Measurements from ENCODE around the gene MAPRE3.

The MAPRE3 gene

GRCh38 chr2:27007416-27008374, 37.3 kb downstream of the MAPRE3 start:
- no peak for TF ChIP-seq GATA3 (IDR thresholded peaks at IDR 0.05; ENCODE audit: low read depth, low read length)

DNA sequence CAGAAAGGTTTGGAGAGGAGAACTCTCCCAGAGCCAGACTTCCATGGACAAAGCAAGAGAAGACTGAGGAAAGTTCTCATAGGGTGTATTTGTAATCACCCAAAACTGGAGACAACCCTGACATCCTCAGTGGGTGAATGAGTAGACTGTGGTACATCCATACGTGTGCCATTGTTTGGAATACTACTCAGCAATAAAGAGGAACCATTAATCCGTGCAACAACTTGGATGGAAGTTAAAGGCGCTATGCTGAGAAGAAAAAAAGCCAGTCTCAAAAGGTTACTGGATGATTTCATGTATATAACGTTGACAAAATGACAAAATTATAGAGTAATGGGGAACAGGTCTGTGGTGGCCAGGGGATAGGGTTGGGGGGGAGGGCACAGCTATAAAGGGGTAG, 38.2 kb downstream of the MAPRE3 start:
- TF ChIP-seq GATA3 (IDR thresholded peaks at IDR 0.05; ENCODE audit: low read depth, low read length) (no peak), GATA2 (IDR thresholded peaks at IDR 0.05; ENCODE audit: low read depth, low read length) (no peak)

GRCh38 chr2:27009083-27009482, 38.6 kb downstream of the MAPRE3 start:
- TF ChIP-seq GATA2 (IDR thresholded peaks at IDR 0.05; ENCODE audit: low read depth, low read length) = no peak
- TF ChIP-seq GATA3 (IDR thresholded peaks at IDR 0.05; ENCODE audit: low read depth, low read length) = no peak

GRCh38 chr2:27009716-27010115, 39.3 kb downstream of the MAPRE3 start:
- TF ChIP-seq GATA2 (IDR thresholded peaks at IDR 0.05; ENCODE audit: low read depth, low read length) = no peak
- no peak for TF ChIP-seq GATA3 (IDR thresholded peaks at IDR 0.05; ENCODE audit: low read depth, low read length)

DNA sequence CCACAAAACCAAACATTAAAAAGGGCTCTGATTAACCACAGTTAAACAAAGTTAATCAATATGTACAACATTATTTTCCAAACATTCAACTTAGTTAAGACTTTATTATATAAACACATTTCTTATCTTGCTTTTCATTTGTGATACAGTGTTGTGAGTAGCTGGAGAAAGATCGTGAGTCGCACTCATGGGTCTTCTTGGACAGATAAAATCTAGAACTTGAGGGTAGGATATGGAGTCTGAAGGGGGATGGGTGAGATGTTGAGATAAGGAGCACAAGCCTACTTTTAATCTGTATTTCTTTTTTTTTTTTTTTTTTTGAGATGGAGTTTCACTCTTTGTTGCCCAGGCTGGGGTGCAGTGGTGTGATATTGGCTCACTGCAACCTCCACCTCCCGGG, 39.7 kb downstream of the MAPRE3 start:
- TF ChIP-seq GATA3 (IDR thresholded peaks at IDR 0.05; ENCODE audit: low read depth, low read length) (no peak), GATA2 (IDR thresholded peaks at IDR 0.05; ENCODE audit: low read depth, low read length) (no peak; the same call in 1 of the 2 replicates)

- TF ChIP-seq GATA2 (IDR thresholded peaks at IDR 0.05; ENCODE audit: low read depth, low read length) (no peak), GATA3 (IDR thresholded peaks at IDR 0.05; ENCODE audit: low read depth, low read length) (no peak)
These were observed 43.3 kb downstream of the MAPRE3 start for GRCh38 chr2:27013738-27014137.

DNA sequence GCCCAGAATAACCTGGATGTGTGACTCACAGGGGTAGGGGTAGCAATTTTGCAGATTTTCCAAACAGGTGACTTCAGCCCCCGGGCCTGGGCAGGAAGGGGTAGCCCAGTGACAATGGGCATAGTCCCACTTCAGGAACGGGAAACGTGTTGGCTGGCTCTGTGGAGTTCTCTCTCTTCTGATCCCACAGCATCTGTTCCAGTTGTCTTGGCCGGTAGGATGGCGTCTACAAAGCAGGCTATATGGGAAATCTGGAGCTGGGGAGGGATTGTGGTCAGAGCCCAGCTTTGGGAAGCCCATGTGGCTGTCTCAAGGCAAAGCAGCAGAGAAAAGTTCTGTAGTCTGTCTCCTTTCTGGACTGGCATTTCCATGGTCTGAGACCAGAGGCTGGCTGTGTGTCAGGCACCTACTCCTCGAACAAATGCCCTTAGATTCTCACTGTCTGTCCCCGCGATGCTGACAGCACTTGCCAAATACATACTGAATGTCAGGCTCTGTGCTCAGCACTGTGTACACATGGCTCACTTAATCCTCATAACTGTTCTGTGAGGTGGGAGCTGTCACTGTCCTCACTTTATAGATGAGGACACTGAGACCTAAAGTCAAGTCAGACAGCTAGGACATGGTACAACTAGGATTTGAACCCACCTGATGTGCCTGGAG, 44.5 kb downstream of the MAPRE3 start:
- TF ChIP-seq GATA2 (IDR thresholded peaks at IDR 0.05; ENCODE audit: low read depth, low read length) = no peak
- no peak for TF ChIP-seq GATA3 (IDR thresholded peaks at IDR 0.05; ENCODE audit: low read depth, low read length)

DNA sequence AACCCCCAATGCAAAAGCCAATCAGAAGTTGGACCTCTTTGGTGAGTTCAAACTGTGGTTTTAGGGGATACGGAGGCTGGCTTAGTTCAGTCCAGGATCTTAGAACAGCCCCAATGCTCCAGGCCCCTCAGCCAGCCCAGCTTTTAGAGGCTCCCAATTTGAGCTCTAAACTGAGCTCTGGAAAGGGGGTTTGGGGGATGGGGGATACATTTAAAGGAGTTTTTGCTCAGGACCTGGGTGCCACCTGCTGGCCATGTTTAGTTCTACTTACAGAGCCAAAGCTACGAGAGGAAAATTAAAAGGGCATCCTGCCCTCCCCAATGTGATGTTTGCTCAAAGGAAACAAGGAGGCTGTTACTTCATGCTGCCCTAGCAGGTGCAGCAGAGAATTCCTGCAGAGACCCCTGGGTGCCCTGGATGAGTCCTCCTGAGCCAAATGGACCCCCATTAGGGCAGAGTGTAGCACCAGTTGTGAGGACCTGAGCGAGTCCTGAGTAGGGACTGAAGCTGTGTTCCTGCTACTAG, 46.4 kb downstream of the MAPRE3 start:
- TF ChIP-seq GATA2 (IDR thresholded peaks at IDR 0.05; ENCODE audit: low read depth, low read length) (no peak), GATA3 (IDR thresholded peaks at IDR 0.05; ENCODE audit: low read depth, low read length) (no peak)

- TF ChIP-seq GATA3 (IDR thresholded peaks at IDR 0.05; ENCODE audit: low read depth, low read length) = no peak
- TF ChIP-seq GATA2 (IDR thresholded peaks at IDR 0.05; ENCODE audit: low read depth, low read length) = no peak
These were observed 47.7 kb downstream of the MAPRE3 start for GRCh38 chr2:27018142-27018541.

DNA sequence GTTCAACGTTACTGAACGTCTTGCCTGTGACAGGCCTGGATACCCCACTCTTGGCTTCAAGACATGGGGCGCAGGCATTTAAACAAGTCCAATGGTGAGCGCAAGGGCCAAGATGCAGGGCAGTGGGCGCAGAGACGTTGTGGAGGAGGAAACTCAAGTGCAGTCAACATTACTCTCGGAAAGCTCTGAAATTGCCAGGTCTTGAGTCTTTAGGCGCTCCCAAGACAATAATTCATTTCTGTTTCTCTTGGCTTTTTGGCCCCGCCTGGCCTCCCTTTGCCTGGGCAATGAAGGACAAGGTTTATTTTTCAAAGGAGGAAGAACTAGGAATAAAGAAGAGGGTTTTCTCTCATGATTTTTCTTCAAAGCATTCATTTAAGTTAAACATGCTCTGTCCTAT, 49.0 kb downstream of the MAPRE3 start:
- no peak for TF ChIP-seq GATA3 (IDR thresholded peaks at IDR 0.05; ENCODE audit: low read depth, low read length)
- no peak for TF ChIP-seq GATA2 (IDR thresholded peaks at IDR 0.05; ENCODE audit: low read depth, low read length)

DNA sequence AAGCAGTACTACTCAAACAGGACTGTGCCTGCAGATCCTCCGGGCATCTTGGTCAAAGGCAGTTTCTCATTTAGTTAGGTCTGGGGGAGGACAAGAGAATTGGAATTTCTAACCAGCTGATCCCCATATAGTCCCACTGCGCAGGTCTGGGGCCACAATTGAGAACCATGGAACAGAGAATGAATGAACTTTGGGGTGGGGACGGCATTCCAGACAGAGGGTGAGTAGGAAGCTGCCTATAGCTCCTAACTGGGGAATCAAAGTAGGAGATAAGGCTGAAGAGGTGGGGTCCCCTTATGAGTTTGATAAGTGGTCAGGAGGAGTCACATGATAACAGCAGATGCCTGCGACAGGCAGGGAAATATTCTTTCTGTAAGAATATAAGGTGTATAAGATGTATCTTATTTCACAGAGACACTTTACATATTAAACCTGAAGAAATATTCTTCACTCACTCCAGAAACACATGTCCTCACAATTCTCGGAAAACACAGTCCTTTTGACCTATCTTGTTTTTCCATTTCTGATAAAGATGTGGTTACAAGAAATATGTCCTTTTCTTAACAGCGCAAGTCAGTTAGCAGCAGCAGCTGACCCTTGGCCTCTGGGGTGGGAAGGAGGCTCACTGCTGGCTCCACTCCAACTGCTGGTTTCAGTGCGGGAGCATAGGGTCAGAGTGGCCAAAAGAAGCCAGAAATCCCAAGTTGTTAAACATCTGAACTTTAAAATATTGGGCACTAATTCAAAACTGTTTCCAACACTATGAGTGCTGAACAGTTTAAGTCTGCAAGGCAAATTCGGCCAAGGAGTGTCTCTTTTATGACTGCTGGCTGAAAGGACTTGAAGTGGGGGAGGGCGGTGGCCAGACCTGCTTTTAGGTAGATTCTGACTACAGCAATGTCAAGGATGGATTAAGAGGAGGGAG, 49.8 kb downstream of the MAPRE3 start:
- no peak for TF ChIP-seq GATA3 (IDR thresholded peaks at IDR 0.05; ENCODE audit: low read depth, low read length)
- no peak for TF ChIP-seq GATA2 (IDR thresholded peaks at IDR 0.05; ENCODE audit: low read depth, low read length)

- TF ChIP-seq GATA2 (IDR thresholded peaks at IDR 0.05; ENCODE audit: low read depth, low read length) (no peak), GATA3 (IDR thresholded peaks at IDR 0.05; ENCODE audit: low read depth, low read length) (no peak)
These were observed 51.0 kb downstream of the MAPRE3 start for GRCh38 chr2:27021253-27022049.

DNA sequence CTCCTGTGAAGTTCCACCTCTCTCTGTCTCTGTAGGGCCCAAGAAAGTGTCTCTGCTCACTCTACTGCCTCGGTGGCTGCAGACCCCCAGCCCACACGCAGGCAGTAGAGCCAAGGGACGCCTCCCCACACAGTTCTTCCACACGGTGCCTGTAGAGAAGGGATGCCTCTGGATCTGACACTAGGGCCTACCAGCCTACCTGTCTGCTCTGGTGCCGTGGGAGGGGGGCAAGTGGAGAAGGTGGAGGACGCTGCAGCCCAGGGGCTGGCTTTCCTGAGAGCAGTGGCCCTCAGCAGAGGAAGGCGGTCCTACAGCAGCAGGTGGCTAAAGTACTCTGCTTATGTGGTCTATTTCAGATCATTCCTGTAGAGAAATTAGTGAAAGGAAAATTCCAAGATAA, 53.3 kb downstream of the MAPRE3 start:
- TF ChIP-seq GATA2 (IDR thresholded peaks at IDR 0.05; ENCODE audit: low read depth, low read length) = no peak
- no peak for TF ChIP-seq GATA3 (IDR thresholded peaks at IDR 0.05; ENCODE audit: low read depth, low read length)
